ENCODE data around the gene BHLHE40. TPM values are rescaled to one million over a fixed set of nuclear protein-coding genes. Genes with fewer than 3 reads are reported as not detected.
A peak's percentile ranks its signal among the peaks of the same experiment; 100 is the strongest.

Gene BHLHE40
- total and polyA plus RNA-seq, 10 of the 15 experiments (the other 5 are each of a cell fraction or from before 2014, with no cell fraction given), result 25.2 to 106 (median 51.4) TPM

GRCh38 chr3:5029715-5030114 is 50.5 kb downstream of the BHLHE40 start:
- H3K27me3 ChIP-seq (replicated peaks in 1 of 2; ENCODE audit: control insufficient read depth in 2 of 2, insufficient read depth in 2 of 2, low read length in 1 of 2), result no peaks in the 10 kb centered on the region
- no peak overlapping the region for H2AFZ ChIP-seq (ENCODE audit: control insufficient read depth, low read depth, low read length)
- no peak overlapping the region for H3K4me2 ChIP-seq (ENCODE audit: control insufficient read depth, insufficient read depth)
- no peak overlapping the region for H3K27ac ChIP-seq (ENCODE audit: control insufficient read depth, insufficient read depth)
- DNase-seq (ENCODE audit: low read depth, low spot score), result no peak
- H4K20me1 ChIP-seq (ENCODE audit: control insufficient read depth, insufficient read depth), result no peaks in the 10 kb centered on the region
- H3K4me3 ChIP-seq, result no peak overlapping the region
- in situ Hi-C loops (cut with MboI) (no loop called here), intact Hi-C loops (cut with micrococcal nuclease; ENCODE audit: unreplicated experiment) (loop anchor here (2.0 to 5.0 kb wide), 2 partner anchors 27 to 197 kb away; no protein-coding TSS in a partner anchor)
- TF ChIP-seq TARDBP (IDR thresholded peaks at IDR 0.05; ENCODE audit: borderline replicate concordance) (no peak), HDGF (IDR thresholded peaks at IDR 0.05) (no peak)
- no peaks in the 10 kb centered on the region for H3K9me3 ChIP-seq (replicated peaks; ENCODE audit: control insufficient read depth, insufficient read depth, low read length)
- RAD21 ChIA-PET (ENCODE audit: unreplicated experiment), result interaction anchor here (1.8 to 10.7 kb wide), 3 partner anchors 23 to 318 kb away, joined by 6 to 194 read pairs (median 27); partner anchors contain the start of gene BHLHE40
- no TSS peak for BruUV-seq (replicated peaks)
- SMC1A ChIA-PET (ENCODE audit: uncharacterized antibody, unreplicated experiment), result interaction anchor here (0.9 to 10.0 kb wide), 8 partner anchors 8 to 308 kb away, joined by 3 to 163 read pairs (median 6); partner anchors contain the start of gene BHLHE40
- H3K9ac ChIP-seq (ENCODE audit: control insufficient read depth, insufficient read depth, low read length), result no peak overlapping the region
- no peaks in the 10 kb centered on the region for H3K36me3 ChIP-seq (ENCODE audit: control insufficient read depth in 2 of 2, insufficient read depth in 2 of 2, low read length in 1 of 2)
- peaks cover 7% of the 10 kb centered on the region; the same call in 1 of the 2 replicates for H3K4me1 ChIP-seq (ENCODE audit: control insufficient read depth, insufficient read depth, low read length)
- POLR2A ChIA-PET, result interaction anchor here (0.6 to 1.3 kb wide), 2 partner anchors 309 to 427 kb away, joined by 3 to 4 read pairs; no protein-coding TSS in a partner anchor
- CTCF ChIA-PET, result interaction anchor here (0.7 to 4.2 kb wide), 7 partner anchors 10 to 318 kb away, joined by 3 to 20 read pairs (median 4); no protein-coding TSS in a partner anchor
- WGBS (ENCODE audit: insufficient coverage, insufficient replicate concordance, low lambda C conversion rate, missing lambda C conversion rate), result 94% methylated on average over 1 of the region's 1 CpG
- no peaks in the 10 kb centered on the region for H3K79me2 ChIP-seq (ENCODE audit: control insufficient read depth, insufficient read depth, low read length)
- ATAC-seq, result no peak
- FAIRE-seq, result no peak

GRCh38 chr3:5030152-5030551 is 50.9 kb downstream of the BHLHE40 start:
- FAIRE-seq (no peak), ATAC-seq (no peak), DNase-seq (ENCODE audit: low read depth, low spot score) (no peak)
- H3K27ac ChIP-seq (ENCODE audit: control insufficient read depth, insufficient read depth), result no peak overlapping the region
- H3K9me3 ChIP-seq (replicated peaks; ENCODE audit: control insufficient read depth, insufficient read depth, low read length), result no peaks in the 10 kb centered on the region
- no peak overlapping the region for H3K4me2 ChIP-seq (ENCODE audit: control insufficient read depth, insufficient read depth)
- ChIA-PET RAD21 (ENCODE audit: unreplicated experiment) (interaction anchor here (1.8 to 10.7 kb wide), 3 partner anchors 23 to 319 kb away, joined by 6 to 194 read pairs (median 27); partner anchors contain the start of gene BHLHE40), CTCF (interaction anchor here (0.8 to 4.2 kb wide), 6 partner anchors 9 to 319 kb away, joined by 3 to 20 read pairs (median 4); no protein-coding TSS in a partner anchor), POLR2A (interaction anchor here (0.6 to 1.3 kb wide), 2 partner anchors 310 to 427 kb away, joined by 3 to 4 read pairs; no protein-coding TSS in a partner anchor), SMC1A (ENCODE audit: uncharacterized antibody, unreplicated experiment) (interaction anchor here (0.9 to 10.0 kb wide), 8 partner anchors 8 to 308 kb away, joined by 3 to 163 read pairs (median 6); partner anchors contain the start of gene BHLHE40)
- no peak for TF ChIP-seq NRF1 (conservative IDR thresholded peaks at IDR 0.05; ENCODE audit: low read depth, low read length)
- TF ChIP-seq CHD1 (IDR thresholded peaks at IDR 0.05; ENCODE audit: low read depth, low read length), result no peak
- TF ChIP-seq YY1 (IDR thresholded peaks at IDR 0.05; ENCODE audit: low read depth, low read length), result 0 out of 2 replicates have a peak, but pooled peaks have one; percentile 10
- intact Hi-C loops (cut with micrococcal nuclease; ENCODE audit: unreplicated experiment) (no loop called here), in situ Hi-C loops (cut with MboI) (no loop called here)
- H4K20me1 ChIP-seq (ENCODE audit: control insufficient read depth, insufficient read depth), result no peaks in the 10 kb centered on the region
- H3K36me3 ChIP-seq (ENCODE audit: control insufficient read depth in 2 of 2, insufficient read depth in 2 of 2, low read length in 1 of 2), result no peaks in the 10 kb centered on the region
- BruUV-seq (replicated peaks), result no TSS peak
- H2AFZ ChIP-seq (ENCODE audit: control insufficient read depth, low read depth, low read length), result no peak overlapping the region
- 93% methylated on average over 5 of the region's 5 CpGs for WGBS (ENCODE audit: insufficient coverage, insufficient replicate concordance, low lambda C conversion rate, missing lambda C conversion rate)
- peaks cover 11% of the 10 kb centered on the region; the same call in 1 of the 2 replicates for H3K4me1 ChIP-seq (ENCODE audit: control insufficient read depth, insufficient read depth, low read length)
- no peaks in the 10 kb centered on the region for H3K79me2 ChIP-seq (ENCODE audit: control insufficient read depth, insufficient read depth, low read length)
- no peak overlapping the region for H3K4me3 ChIP-seq
- no peak overlapping the region for H3K9ac ChIP-seq (ENCODE audit: control insufficient read depth, insufficient read depth, low read length)
- no peaks in the 10 kb centered on the region for H3K27me3 ChIP-seq (replicated peaks in 1 of 2; ENCODE audit: control insufficient read depth in 2 of 2, insufficient read depth in 2 of 2, low read length in 1 of 2)

Measured in GM12878 (cell line).